ENCODE measurements around the gene REPS1.
"Not testable (repeated sequence)": the region's sequence is repeated elsewhere in the genome, so short reads cannot be mapped to it uniquely, and the experiment has no call there.

The REPS1 gene

GRCh38 chr6:138970159-138970558, 17.9 kb downstream of the REPS1 start:
- DNase-seq: no peak

GRCh38 chr6:138966870-138967269, 21.2 kb downstream of the REPS1 start:
- no peak for DNase-seq

GRCh38 chr6:138965971-138966370, 22.1 kb downstream of the REPS1 start:
- DNase-seq: peak; percentile 23

DNA sequence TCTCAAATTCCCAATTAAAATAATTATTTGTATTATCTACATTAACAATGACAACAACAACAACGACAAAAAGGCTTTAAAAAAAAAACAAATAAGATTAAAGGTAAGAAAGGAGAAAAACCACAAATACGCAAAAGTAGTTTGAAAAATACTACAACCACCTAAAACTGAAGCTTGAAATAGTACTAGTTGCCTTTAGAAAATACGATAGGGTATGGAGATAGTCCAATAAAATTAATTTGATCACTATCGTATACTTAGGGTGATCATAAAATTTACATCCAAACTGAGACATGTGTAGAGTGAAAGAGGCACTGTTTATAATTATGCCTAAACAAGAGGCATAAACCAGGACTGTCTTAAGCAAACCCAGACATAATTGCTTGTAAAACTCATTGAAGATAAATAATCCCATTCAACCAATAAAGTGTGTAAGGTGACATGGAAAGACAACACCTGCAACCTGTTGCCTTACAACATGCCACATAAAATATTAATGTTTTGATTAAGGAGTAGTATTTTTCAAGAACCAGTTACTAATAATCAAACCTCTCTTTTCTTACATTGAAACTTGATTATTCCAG, 22.7 kb downstream of the REPS1 start:
- DNase-seq: peak; percentile 50

GRCh38 chr6:138964012-138964411, 24.0 kb downstream of the REPS1 start:
- DNase-seq: no peak

DNA sequence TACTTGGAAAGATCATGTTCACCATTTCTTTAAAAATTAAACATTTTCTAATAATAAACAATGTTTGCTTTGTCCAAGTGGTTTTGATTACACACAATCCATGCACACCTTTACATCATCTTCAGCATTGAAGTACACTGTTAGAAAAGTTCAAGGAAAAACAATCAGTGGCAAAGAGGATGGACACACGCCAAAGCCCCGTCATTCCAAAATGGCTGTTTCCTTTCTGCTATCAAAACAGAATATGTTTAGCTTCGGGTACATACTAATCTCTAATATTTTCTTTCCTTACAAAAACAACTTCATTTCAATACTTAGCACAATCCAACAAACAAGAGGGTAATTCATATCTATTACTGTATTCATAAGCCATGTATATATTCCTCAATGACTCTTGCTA, 24.5 kb downstream of the REPS1 start:
- no peak for DNase-seq

GRCh38 chr6:138963119-138963518, 24.9 kb downstream of the REPS1 start:
- DNase-seq: no peak

- no peak for DNase-seq
These were observed 28.5 kb downstream of the REPS1 start for GRCh38 chr6:138959521-138959920.

- DNase-seq: no peak
These were observed 29.5 kb downstream of the REPS1 start for GRCh38 chr6:138958595-138958994.

DNA sequence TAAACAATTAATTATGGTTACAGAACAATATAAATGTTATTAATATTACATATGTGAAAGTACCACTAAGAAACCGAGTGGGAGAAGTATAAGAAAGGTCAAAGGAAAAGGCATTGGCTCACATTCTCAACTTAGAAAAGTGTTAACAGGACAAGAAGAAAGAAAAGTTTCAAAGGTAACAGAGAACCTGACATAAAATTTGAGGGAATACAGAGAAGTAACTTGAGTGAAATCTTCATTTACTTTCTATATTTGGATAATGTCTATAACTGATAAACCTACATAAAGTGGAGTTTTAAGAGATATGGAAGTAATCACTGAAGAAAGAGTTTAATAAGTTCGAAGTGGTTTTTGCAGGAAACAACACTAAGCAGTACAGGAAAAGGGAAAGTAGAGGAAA, 30.1 kb downstream of the REPS1 start:
- DNase-seq: no peak

DNA sequence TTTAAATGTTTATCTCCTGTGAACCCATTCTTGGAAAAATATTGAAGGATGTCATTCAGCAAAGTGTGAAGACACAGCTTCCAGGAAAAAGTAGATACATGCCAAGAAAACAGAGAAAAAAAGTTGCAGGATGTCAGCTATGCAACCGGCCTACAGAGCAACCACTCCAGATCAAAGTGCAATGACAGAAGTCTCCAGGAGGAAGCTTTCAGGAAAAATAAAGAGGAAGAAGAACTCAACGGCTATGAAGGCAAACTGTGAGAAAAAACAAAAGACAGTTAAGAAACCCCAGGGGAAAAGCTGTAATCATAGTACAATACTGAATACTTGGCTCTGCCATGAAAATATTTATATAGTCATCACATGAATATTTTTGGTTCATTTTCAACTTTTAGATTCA, 30.6 kb downstream of the REPS1 start:
- DNase-seq: no peak

GRCh38 chr6:138956244-138956924, 31.7 kb downstream of the REPS1 start:
- no peak for DNase-seq

GRCh38 chr6:138955262-138955661, 32.8 kb downstream of the REPS1 start:
- no peak for DNase-seq

- no peak for DNase-seq
These were observed 34.6 kb downstream of the REPS1 start for GRCh38 chr6:138953451-138953850.

DNA sequence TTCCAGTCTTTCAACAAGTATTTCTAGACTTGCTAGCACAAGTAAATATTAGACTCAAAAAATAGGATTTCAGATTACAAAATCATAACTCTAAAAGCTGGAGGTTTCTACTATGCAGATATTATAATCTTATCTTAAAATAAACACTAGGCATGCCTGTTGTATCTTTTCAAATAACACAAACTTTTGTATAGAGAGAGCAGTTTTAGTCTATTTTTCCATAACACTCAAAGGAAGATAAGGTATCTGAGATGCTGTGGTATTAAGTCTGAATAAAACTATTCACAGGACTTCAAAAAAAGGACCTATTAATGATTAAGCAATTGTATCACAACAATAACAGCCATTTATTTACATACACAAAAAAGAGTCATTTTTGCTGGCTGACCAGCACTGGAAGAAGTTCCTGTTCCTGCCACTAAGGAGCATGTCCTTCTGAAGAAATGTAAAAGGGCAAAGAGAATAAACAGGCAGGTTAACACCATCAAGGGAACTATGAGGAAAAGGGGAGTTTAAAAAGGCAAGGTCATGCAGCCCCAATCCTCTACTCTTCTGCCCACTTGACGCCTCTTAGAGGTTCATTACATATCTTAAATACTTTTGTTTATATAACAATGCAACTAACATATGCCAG, 39.4 kb downstream of the REPS1 start:
- no peak for DNase-seq

DNA sequence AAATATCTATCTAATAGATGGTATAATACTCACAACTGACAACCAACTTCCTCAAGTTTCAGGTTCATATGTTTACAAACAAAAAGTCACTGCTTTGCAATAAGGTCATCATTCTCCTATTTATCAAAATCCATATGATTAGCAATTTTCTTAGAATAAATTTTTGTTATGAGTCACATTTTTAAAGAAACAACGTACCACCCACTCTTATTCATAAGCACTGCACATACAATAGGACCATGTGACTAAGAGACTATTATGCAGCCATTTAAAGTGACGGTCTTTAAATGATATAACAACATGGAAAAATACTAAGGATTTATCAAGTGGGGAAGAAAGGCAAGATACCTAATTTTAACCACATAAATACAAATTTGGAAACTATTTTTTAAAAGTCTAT, 40.0 kb downstream of the REPS1 start:
- no peak for DNase-seq

- DNase-seq: peak; percentile 6
These were observed 42.7 kb downstream of the REPS1 start for GRCh38 chr6:138945354-138945753.

DNA sequence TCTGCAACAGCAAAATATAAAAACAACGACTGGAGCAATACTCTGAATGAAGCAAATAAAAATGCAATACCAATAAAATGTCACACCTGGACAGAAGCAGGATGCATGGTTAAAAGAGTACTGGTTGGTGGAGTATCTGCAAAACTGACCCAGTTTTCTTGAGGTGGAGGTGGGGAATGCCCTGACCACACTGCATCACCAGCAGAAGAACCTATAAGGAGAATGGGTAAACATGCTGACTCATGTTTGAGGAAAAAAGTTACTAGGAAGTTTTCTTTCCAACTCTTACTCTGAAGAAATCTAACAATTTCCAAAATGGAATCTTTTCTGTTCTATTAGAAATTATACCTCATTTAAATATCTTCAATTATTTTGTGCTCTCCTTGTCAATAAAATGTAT, 43.6 kb downstream of the REPS1 start:
- DNase-seq: no peak

DNA sequence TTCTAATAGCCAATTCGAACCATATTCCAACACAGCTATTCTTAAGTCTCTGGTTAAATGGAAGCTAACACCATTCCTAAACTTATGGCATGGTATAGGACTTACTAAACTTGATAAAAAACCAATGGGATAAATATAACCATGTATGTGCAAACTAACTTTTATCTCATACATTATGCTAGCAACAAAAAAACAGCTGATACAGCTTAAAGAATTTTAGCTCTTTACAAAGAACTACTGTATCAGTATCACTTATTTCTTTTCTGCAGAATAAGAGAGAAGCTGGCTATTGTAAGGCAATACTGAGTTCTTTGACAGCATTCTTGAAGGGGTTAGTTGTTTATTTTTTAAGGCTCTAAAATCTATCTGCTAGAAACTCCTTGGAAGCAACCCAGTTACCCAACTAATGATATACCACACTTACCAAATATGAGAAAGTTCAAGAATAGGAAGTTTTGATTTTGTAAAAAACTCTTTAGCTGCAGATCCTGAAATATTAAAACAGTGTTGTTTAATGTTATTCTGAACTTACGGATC, 44.9 kb downstream of the REPS1 start:
- DNase-seq: no peak

GRCh38 chr6:138936873-138937272, 51.2 kb downstream of the REPS1 start:
- not testable (repeated sequence) for DNase-seq

DNA sequence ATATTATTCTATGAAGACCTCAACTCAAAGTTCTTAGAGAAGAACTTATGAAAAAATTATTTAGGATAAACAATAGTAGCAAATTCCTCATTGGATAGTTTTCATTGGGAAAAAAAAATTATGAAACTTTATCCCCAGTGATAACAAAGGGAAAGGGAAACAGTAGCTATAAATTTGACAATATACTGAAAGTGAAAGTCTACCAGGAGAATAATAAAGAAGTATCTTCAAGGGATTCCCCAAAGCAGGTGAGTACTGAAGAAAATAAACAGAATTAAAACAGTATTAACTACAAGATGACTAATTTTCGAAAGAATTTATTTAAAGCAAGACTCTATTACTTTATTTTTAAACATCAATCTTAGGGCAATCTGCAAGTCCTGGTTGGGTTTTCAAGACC, 56.4 kb downstream of the REPS1 start:
- DNase-seq: no peak

- no peak for DNase-seq
These were observed 61.5 kb downstream of the REPS1 start for GRCh38 chr6:138926579-138926978.

DNA sequence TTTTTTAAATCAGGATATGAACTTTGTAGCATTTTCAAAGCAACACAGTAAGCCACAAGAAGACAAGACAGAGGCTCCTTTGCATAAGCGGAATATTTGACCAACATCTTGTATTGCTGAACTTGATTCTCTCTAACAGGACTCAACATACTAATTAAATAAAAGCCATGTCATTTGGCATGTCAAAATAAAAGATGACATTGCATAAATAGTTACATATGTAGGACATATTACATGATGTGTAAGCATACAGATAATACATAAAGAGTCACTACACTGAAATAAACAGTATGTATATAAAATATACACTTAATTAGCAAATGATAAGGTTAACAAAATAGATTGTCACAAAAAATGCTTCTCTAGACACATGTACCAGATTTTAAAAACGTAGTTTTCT, 62.2 kb downstream of the REPS1 start:
- DNase-seq: no peak

GRCh38 chr6:138923561-138923960, 64.5 kb downstream of the REPS1 start:
- DNase-seq: no peak
